Superior temporal gyrus (tissue), 1 donor: ENCODE measurements around the gene MYOZ2.
A peak's percentile ranks its signal among the peaks of the same experiment; 100 is the strongest.

Source experiments
- DNase-seq: peaks from one replicate; pipeline ENCODE4 v3.0.0-alpha.2; 2016; ENCODE audit errors: extremely low spot score

The MYOZ2 gene

GRCh38 chr4:119135721-119136121 lies at the start of gene MYOZ2:
Gene MYOZ2, plus strand, starts transcription at chr4:119135832. Its CDS starts 694 bp downstream, at chr4:119136526.
- no peak for DNase-seq

- DNase-seq: no peak
Observed at GRCh38 chr4:119087121-119087520, 48.5 kb upstream of the MYOZ2 start.

GRCh38 chr4:119087656-119088055 lies 48.0 kb upstream of the MYOZ2 start:
- DNase-seq: no peak

- DNase-seq: no peak
Observed at GRCh38 chr4:119093042-119093827, 42.4 kb upstream of the MYOZ2 start.

GRCh38 chr4:119097282-119097900 lies 38.2 kb upstream of the MYOZ2 start:
- DNase-seq: no peak

- no peak for DNase-seq
Observed at GRCh38 chr4:119098306-119098705, 37.3 kb upstream of the MYOZ2 start.

DNA sequence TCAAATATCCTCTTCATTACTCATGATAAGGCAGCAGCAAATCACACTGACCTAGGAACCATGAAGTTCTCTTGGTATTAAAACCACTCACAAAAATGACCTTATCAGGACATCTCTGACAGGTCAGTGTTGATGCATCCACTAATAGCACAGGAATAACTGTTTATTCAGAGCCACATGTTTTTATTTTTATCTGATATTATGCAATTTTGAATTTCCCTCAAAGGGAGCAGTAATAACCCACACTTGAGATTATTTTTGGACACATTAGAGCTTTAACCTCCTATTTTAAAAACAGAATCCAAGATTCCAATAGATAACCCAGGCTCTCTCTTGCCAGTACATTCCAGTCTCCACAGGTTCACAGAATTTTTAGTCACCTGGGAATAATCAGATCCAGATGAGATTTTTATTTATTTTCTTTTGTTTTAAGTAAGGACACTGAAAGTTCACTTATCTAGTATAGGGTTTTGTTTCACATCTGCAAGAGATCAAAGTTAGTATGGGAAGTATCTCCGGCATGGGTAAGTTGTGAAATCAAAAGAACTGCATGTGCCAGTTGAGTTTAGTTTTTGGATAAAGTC lies 36.3 kb upstream of the MYOZ2 start:
- DNase-seq: no peak

- no peak for DNase-seq
Observed at GRCh38 chr4:119100655-119101054, 35.0 kb upstream of the MYOZ2 start.

- DNase-seq: no peak
Observed at GRCh38 chr4:119103263-119103662, 32.4 kb upstream of the MYOZ2 start.

GRCh38 chr4:119104644-119105273 lies 30.9 kb upstream of the MYOZ2 start:
- DNase-seq: no peak

- DNase-seq: no peak
Observed at GRCh38 chr4:119105605-119106004, 30.0 kb upstream of the MYOZ2 start.

DNA sequence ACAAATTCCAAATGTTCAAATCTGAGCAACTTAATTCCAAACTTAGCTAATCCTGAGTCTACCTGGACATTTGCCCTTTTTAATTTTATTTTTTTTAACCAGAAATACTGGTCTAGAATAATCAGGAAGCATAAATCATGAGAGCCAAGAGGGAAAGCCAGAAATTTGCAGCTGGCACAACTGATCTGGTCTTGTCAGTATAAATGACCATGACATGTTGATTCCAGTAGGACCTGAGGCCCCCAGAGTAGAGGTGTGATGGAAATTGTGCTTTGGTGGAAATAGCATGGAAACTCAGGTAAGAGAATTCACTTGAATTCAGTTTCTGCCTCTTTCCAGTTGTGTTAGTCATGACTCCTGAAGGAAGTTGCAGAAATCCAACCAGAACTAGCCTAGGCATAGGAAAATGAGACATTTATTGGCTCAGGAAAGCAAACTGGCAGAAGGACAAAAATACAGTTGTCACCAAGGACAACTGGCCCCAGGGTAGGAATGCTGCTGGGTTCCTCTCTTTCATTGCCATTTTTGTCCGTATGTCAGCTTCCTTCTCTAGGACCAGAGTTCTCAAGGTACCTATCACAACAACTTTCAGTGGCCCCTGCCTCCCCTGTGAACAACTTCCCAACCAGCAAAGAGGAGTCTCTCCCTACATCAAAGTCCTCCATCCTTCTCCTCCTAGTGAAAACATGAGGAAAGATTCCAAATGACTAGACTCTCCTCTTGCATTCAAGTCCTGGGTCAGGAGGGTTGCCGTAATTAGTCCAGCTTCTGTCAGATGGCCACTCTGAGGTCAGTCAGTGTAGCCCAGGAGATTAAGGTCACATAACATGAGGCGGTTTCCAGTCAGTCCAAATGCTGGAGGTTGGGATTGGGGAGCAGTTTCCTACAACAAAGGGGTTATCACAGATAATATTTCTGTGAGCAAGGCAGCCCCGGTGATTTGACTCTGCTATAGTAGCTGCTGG lies 29.3 kb upstream of the MYOZ2 start:
- no peak for DNase-seq

DNA sequence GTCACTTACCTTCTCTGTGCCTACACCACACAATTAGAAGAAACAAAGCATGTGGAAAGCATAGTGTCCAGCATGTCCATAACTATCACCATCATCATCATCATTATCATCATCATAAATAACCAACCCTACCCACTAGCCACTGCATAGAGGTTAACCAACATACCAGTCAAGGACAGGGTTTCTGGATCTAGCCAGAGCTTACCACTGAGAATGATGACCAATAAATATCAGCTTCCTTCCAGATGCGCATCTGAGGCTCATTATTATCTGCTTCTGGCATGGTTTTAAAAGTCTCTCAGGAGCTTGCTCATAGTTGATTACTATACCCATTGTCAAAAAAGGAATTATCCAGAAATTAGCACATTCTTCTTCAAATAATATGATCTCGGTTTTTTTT lies 25.5 kb upstream of the MYOZ2 start:
- DNase-seq: no peak

- DNase-seq: no peak
Observed at GRCh38 chr4:119111296-119111695, 24.3 kb upstream of the MYOZ2 start.

GRCh38 chr4:119113033-119113655 lies 22.5 kb upstream of the MYOZ2 start:
- DNase-seq: peak; percentile 39

DNA sequence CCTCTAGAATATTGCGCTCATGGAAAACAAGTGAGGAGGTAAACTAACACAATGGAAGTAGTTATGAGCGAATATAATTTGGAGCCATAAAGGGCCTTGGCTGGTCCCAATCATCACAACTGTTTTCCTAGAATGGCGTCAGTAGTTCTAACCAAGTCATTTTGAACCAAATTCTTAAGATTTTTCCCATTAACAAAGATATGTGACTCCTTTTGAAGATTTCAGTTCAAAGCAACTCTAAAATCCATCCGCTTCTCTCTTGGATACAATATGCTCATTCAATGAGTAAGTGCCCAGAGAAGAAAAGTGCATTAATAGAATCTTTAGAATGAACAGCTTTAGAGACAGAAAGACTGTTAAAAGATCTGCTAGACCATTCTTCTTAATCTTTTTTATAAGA lies 19.6 kb upstream of the MYOZ2 start:
- DNase-seq: no peak

DNA sequence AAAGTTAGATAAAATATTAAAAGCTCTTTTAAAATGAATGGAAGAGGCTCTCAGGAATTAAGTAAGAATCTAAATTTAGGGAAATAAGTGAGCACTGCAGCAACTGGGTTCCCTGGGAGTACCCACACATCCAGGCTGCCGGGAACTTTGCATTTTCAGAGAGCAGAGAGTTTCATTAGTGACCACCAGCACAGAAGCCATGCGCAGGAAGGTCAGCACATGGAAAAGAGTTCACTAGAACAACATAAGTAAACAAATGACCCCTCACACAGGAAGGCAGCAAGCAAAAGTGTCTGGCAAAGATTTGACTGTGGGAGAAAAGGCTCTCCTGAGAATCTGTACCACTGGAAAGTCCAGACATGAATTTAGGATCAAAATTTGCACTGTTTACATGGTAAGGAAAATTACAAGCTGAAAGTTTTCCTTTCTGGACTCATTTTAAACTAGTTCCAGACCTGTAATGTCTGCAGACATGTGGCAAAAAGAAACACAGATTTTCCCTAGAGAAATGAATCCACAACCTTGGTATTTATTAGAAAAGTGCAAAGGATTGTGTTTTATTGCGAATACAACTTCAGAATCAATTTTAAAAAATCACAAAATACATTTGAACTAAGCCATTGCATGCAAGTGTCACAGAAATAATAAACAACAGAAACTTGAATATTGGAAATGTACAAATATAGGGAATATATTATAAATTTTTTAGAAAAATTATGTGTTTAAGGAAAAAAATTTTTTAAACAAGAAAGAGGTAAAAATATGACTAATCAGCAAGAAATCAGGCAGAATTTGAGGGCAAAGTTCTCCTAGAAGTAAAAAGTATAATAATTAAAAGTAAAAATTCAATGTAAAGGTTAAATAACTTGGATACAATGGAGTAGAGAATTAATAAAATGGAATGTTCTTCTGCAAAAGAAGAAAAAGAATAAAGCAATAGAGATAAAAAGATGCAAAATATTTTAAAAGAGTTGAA lies 18.4 kb upstream of the MYOZ2 start:
- DNase-seq: no peak

DNA sequence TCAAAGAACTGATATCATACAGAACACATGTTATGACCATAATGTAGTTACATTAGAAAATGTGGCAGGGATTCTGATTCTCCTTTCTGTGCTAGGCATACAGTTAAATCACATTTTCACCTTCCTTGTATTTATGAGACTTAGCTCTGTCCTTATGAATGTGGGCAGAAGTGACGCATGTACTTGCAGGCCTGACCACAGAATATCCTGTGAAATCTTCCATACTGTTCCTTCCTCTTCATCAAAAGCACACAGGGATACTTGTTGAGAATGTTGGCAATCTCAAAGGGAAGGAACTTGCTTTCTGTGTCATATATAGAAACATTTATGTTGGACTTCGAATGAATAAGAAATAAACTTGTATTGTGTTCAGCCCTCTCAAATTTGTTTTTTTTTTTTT lies 17.2 kb upstream of the MYOZ2 start:
- DNase-seq: no peak

DNA sequence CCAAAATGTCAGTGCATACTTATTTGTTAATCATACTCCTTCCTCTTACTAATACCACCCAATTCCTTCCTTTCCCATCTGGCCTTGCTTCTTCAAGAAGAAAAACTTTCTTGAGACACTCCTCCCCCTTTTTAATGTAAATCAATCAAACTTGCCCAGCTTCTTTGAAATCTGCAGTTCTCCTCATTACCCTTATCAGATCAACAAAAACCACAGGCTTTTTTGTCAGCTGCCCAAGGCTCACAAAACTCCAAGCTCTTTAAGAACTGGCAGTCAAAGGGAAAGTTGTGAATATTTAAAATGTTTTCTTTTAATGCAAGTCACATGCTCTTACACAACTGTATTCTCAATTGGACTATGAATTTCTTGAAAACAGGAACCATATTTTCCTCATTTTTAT lies 11.3 kb upstream of the MYOZ2 start:
- no peak for DNase-seq

DNA sequence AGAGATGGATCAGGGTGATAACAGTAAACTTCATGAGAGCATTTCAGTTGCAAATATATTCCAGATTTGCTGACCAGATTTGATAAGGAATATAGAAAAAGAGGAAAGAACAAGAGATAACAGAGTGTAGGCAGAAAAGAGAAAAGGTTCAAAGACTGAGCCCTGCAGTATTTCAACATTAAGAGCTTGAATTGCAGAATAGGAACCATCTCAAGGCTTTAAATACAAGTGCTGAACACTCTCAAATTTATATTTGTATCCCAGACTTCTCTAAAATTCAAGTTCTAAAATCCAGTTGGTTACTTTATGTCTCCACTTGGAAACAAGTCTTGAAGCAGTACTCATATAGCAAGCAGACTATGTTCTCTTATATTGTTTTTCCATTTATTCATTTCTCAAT lies 9.7 kb upstream of the MYOZ2 start:
- no peak for DNase-seq
